K562 (cell line): Measurements from ENCODE around the gene ATXN1. TPM values are rescaled to one million over a fixed set of nuclear protein-coding genes. Genes with fewer than 3 reads are reported as not detected.

Source experiments
- ATAC-seq: fragments of 200-7000 bp; cut with Tn5 transposase; 3 replicates; pipeline ENCODE4 v1.9.1; 2020; ENCODE audit warnings: moderate library complexity
- BruUV-seq: library from RNA; stranded (reverse); fragments of 400-500 nt; replicated peaks from 2 replicates; lab custom pipeline; 2021; lab: Mats Ljungman, UMichigan
- CTCF ChIA-PET: fragments of 300-600 bp; formaldehyde crosslinking; extraction: SDS; loops from one replicate; lab custom pipeline; 2021; ENCODE audit warnings: low intra/inter-chr PET ratio; lab: Yijun Ruan, JAX
- POLR2A ChIA-PET: fragments of 300-600, 350-650 bp; sonication (Branson Sonifier 250); formaldehyde crosslinking; extraction: SDS; loops from one replicate; lab custom pipeline; 2021; ENCODE audit warnings: antibody characterized with exemption, inconsistent platforms; lab: Yijun Ruan, JAX
- DNase-seq, 4 experiments: peaks; one replicate each; pipeline versions ENCODE4 v3.0.0 to v3.0.0-alpha.2; 2011 to 2018; ENCODE audit warnings: low spot score in 3 of 4, mixed read lengths in 3 of 4; ENCODE audit errors: extremely low read depth in 1 of 4
- FAIRE-seq: peaks from 2 replicates; lab custom pipeline; 2011; peaks lifted over from hg19 to GRCh38; lab: Jason Lieb, UNC
- H2AFZ ChIP-seq: 2 replicates; pipeline ENCODE4 v1.6.0; 2011; ENCODE audit warnings: low read depth, low read length, control low read depth, inconsistent platforms
- H3K27ac ChIP-seq: fragments of 200-600 bp; 3 replicates; pipeline ENCODE4 v1.8.0; 2011; ENCODE audit warnings: low read depth, mild to moderate bottlenecking, control low read depth, inconsistent platforms, low read length, moderate library complexity, mixed read lengths; ENCODE audit errors: extremely low read depth
- H3K27me3 ChIP-seq, 2 experiments: fragments of 300-600 bp in 1 of 2; 2 replicates in 1 of 2; 3 replicates in 1 of 2; pipeline versions ENCODE4 v1.6.0 to v1.8.0; 2011; ENCODE audit warnings: inconsistent platforms in 2 of 2, low read length in 2 of 2, mild to moderate bottlenecking in 1 of 2, mixed read lengths in 1 of 2, moderate library complexity in 1 of 2; ENCODE audit not compliant: control insufficient read depth in 2 of 2, insufficient read depth in 2 of 2
- H3K36me3 ChIP-seq: fragments of 300-600 bp; 3 replicates; pipeline ENCODE4 v1.8.0; 2011; ENCODE audit warnings: mild to moderate bottlenecking, low read length, inconsistent platforms; ENCODE audit not compliant: control insufficient read depth, insufficient read depth
- H3K4me1 ChIP-seq, 2 experiments: fragments of 200-600 bp in 1 of 2; replicated peaks in 1 of 2; 2 replicates in 1 of 2; 3 replicates in 1 of 2; pipeline versions ENCODE4 v1.5.1 to v1.8.0; 2011; ENCODE audit warnings: inconsistent platforms in 2 of 2, low read length in 2 of 2, mild to moderate bottlenecking in 1 of 2, mixed read lengths in 1 of 2, moderate library complexity in 1 of 2; ENCODE audit not compliant: control insufficient read depth in 2 of 2, insufficient read depth in 2 of 2
- H3K4me2 ChIP-seq: 2 replicates; pipeline ENCODE4 v1.6.1; 2011; ENCODE audit warnings: low read length, control low read depth, inconsistent platforms, mixed read lengths; ENCODE audit not compliant: insufficient read depth
- H3K4me3 ChIP-seq: fragments of 200-600 bp; sonication (generic), shearing (Covaris generic); 2 replicates; pipeline ENCODE4 v1.5.1; 2016; ENCODE audit warnings: control low read depth, inconsistent platforms
- H3K79me2 ChIP-seq: fragments of 200-600 bp; 3 replicates; pipeline ENCODE4 v1.8.0; 2011; ENCODE audit warnings: low read length, inconsistent platforms; ENCODE audit not compliant: control insufficient read depth, insufficient read depth
- H3K9ac ChIP-seq, 2 experiments: 2 replicates each; pipeline versions ENCODE4 v1.6.0 to v1.6.1; 2011; ENCODE audit warnings: low read depth in 2 of 2, low read length in 2 of 2, control low read depth in 1 of 2, inconsistent platforms in 1 of 2, mild to moderate bottlenecking in 1 of 2, mixed read lengths in 1 of 2; ENCODE audit not compliant: insufficient read depth in 1 of 2
- H3K9me1 ChIP-seq: one replicate; pipeline ENCODE4 v1.6.0; 2011; ENCODE audit warnings: inconsistent platforms, mild to moderate bottlenecking, low read length, moderate library complexity; ENCODE audit not compliant: control insufficient read depth, insufficient read depth
- H3K9me3 ChIP-seq: replicated peaks from 2 replicates; pipeline ENCODE4 v1.5.1; 2011; ENCODE audit warnings: low read depth, low read length, inconsistent platforms; ENCODE audit not compliant: control insufficient read depth, insufficient read depth
- H4K20me1 ChIP-seq: replicated peaks from 2 replicates; pipeline ENCODE4 v1.6.1; 2011; ENCODE audit warnings: low read length, inconsistent platforms, mixed read lengths; ENCODE audit not compliant: control insufficient read depth, insufficient read depth
- CHD4 ChIP-seq: fragments of 200-600 bp; sonication (generic); IDR thresholded peaks from 3 replicates; pipeline ENCODE4 v1.6.1; 2012; ENCODE audit warnings: low read depth, mild to moderate bottlenecking, mixed read lengths, low read length, inconsistent platforms; ENCODE audit not compliant: insufficient read depth, insufficient replicate concordance, poor library complexity, severe bottlenecking
- HNRNPL ChIP-seq: fragments of 200-400 bp; formaldehyde crosslinking; IDR thresholded peaks from 2 replicates; pipeline ENCODE4 v1.6.1; 2017; ENCODE audit warnings: low read depth, mild to moderate bottlenecking, low read length
- HOMEZ ChIP-seq: fragments of 250-450 bp; sonication (Bioruptor Pico); IDR thresholded peaks from 2 replicates; pipeline ENCODE4 v1.4.0; 2020; ENCODE audit warnings: mild to moderate bottlenecking, moderate library complexity
- KAT8 ChIP-seq: fragments of 450-650 bp; IDR thresholded peaks from 2 replicates; pipeline ENCODE4 v1.6.1; 2016; ENCODE audit warnings: low read depth, mild to moderate bottlenecking
- KLF13 ChIP-seq: fragments of 450-650 bp; IDR thresholded peaks from 2 replicates; pipeline ENCODE4 v1.6.1; 2016; ENCODE audit warnings: missing genetic modification characterization, low read depth, mild to moderate bottlenecking, missing compliant biosample characterization, moderate library complexity, borderline replicate concordance
- LARP7 ChIP-seq: fragments of 450-650 bp; IDR thresholded peaks from 2 replicates; pipeline ENCODE4 v1.6.1; 2016
- MCM2 ChIP-seq: fragments of 450-650 bp; IDR thresholded peaks from 2 replicates; pipeline ENCODE4 v1.6.1; 2017; ENCODE audit warnings: low read depth, mild to moderate bottlenecking
- MYC ChIP-seq, 2 experiments: fragments of 250-450 bp in 1 of 2; sonication (Bioruptor Pico) in 1 of 2; IDR thresholded peaks; 2 replicates each; pipeline versions ENCODE4 v1.5.1 to v1.6.1; 2012 to 2021; ENCODE audit warnings: low read depth in 2 of 2, borderline replicate concordance in 1 of 2, improper control_type of control experiment in 1 of 2, low read length in 1 of 2, mild to moderate bottlenecking in 1 of 2, moderate library complexity in 1 of 2
- NFE2 ChIP-seq: IDR thresholded peaks from 2 replicates; pipeline ENCODE4 v1.6.1; 2014; ENCODE audit warnings: antibody characterized with exemption, low read depth
- THRB ChIP-seq: fragments of 450-650 bp; formaldehyde crosslinking; conservative IDR thresholded peaks from 2 replicates; pipeline ENCODE4 v1.4.0; 2022; ENCODE audit warnings: mild to moderate bottlenecking, missing genetic modification characterization
- ZEB2 ChIP-seq: fragments of 450-650 bp; IDR thresholded peaks from 2 replicates; pipeline ENCODE4 v1.6.1; 2016
- ZNF174 ChIP-seq: fragments of 250-450 bp; sonication (Bioruptor Pico); IDR thresholded peaks from 2 replicates; pipeline ENCODE4 v1.4.0; 2020; ENCODE audit warnings: mild to moderate bottlenecking
- ZNF224 ChIP-seq: sonication (generic); formaldehyde crosslinking; IDR thresholded peaks from 2 replicates; pipeline ENCODE4 v1.8.0; 2022; ENCODE audit warnings: mild to moderate bottlenecking, missing genetic modification reagents
- ZNF282 ChIP-seq: sonication (generic); formaldehyde crosslinking; IDR thresholded peaks from 2 replicates; pipeline ENCODE4 v1.8.1; 2023; ENCODE audit warnings: missing genetic modification reagents
- ZNF583 ChIP-seq: fragments of 250-450 bp; sonication (Bioruptor Pico); IDR thresholded peaks from 2 replicates; pipeline ENCODE4 v1.4.0; 2020
- ZNF655 ChIP-seq: fragments of 250-450 bp; sonication (Bioruptor Pico); IDR thresholded peaks from 2 replicates; pipeline ENCODE4 v1.5.0; 2021
- WGBS: fragments of 100-300 bp; shearing (Covaris generic); methylation state at CpG from one replicate; pipeline ENCODE4 v1.1.6; 2016; ENCODE audit warnings: low coverage, mixed read lengths; ENCODE audit not compliant: insufficient coverage; ENCODE audit errors: missing lambda C conversion rate; 5-methylcytosine and 5-hydroxymethylcytosine counted together
- in situ Hi-C: fragments of 300-500 bp; cut with MboI; formaldehyde crosslinking; loops from 4 replicates; pipeline ENCODE4 v1.15.0; 2018; ENCODE audit warnings: inconsistent platforms, mixed read lengths
- intact Hi-C: fragments of 100-400 bp; cut with micrococcal nuclease; formaldehyde crosslinking; loops from 2 replicates; pipeline ENCODE4 v1.14.2; 2022
- polyA plus RNA-seq, 8 experiments: library from polyadenylated mRNA; depleted of rRNA in 4 of 8; stranded (reverse) in 5 of 8; unstranded in 3 of 8; fragments of >200 nt; fragmentation: Nextera tagmentation in 2 of 8; fragmentation: Illumina TruSeq in 1 of 8; extraction: Ambion mirVana in 2 of 8; extraction: Trizol in 1 of 8; gene quantifications; 2 replicates each; pipeline versions ENCODE4 v1.2.1 to v1.2.3, GENCODE V29; 2011 to 2014; ENCODE audit warnings: inconsistent platforms in 1 of 8, missing spikeins in 1 of 8
- total RNA-seq, 7 experiments: library from RNA; depleted of rRNA in 6 of 7; stranded (reverse); fragments of >200 nt in 6 of 7; fragmentation: Illumina TruSeq in 2 of 7; extraction: Trizol in 2 of 7; gene quantifications; 2 replicates each; pipeline versions ENCODE4 v1.2.1 to v1.2.3, GENCODE V29; 2011 to 2021; ENCODE audit warnings: low replicate concordance in 1 of 7
- TF ChIP-seq, protein P1 (sequence below): fragments of 450-650 bp; IDR thresholded peaks from 2 replicates; pipeline ENCODE4 v1.6.1; 2017; ENCODE audit warnings: mild to moderate bottlenecking, moderate library complexity

ATXN1 gene
- total and polyA plus RNA-seq, 9 of the 15 experiments (the other 6 are each of a cell fraction or from before 2014, with no cell fraction given): under 0.01 to 1.2 (median 0.58) TPM

- H2AFZ ChIP-seq: no peak overlapping the region
- no TSS peak for BruUV-seq
- in situ Hi-C loops (no loop called here), intact Hi-C loops (loop anchor here (2.0 kb wide), 1 partner anchor 45 kb away; no protein-coding TSS in a partner anchor)
- H3K9me3 ChIP-seq: no peaks in the 10 kb centered on the region
- H3K36me3 ChIP-seq: no peaks in the 10 kb centered on the region
- no peaks in the 10 kb centered on the region for H3K9me1 ChIP-seq
- H3K4me2 ChIP-seq: no peak overlapping the region
- H3K27me3 ChIP-seq: no peaks in the 10 kb centered on the region; a peak in 1 of 5 replicates
- ATAC-seq: no peak
- H4K20me1 ChIP-seq: no peaks in the 10 kb centered on the region
- no peak for FAIRE-seq
- WGBS: 84% methylated on average over 11 of the region's 11 CpGs
- peaks cover 24 to 44% of the 10 kb centered on the region in 2 experiments for H3K4me1 ChIP-seq
- TF ChIP-seq ZNF583 (no peak), HOMEZ (no peak), ZNF224 (CRISPR knock-in tag) (no peak), THRB (no peak), KLF13 (no peak), LARP7 (no peak), CHD4 (no peak), ZEB2 (no peak), ZNF655 (CRISPR knock-in tag) (no peak), HNRNPL (no peak), ZNF174 (no peak), MCM2 (no peak), KAT8 (no peak), NFE2 (no peak), MYC (IDR thresholded peaks at IDR 0.05; ENCODE audit: low read depth, low read length) (no peak), MYC (CRISPR knock-in tag; IDR thresholded peaks at IDR 0.05; ENCODE audit: borderline replicate concordance, low read depth) (no peak), ZNF282 (no peak)
- TF ChIP-seq, protein P1, sequence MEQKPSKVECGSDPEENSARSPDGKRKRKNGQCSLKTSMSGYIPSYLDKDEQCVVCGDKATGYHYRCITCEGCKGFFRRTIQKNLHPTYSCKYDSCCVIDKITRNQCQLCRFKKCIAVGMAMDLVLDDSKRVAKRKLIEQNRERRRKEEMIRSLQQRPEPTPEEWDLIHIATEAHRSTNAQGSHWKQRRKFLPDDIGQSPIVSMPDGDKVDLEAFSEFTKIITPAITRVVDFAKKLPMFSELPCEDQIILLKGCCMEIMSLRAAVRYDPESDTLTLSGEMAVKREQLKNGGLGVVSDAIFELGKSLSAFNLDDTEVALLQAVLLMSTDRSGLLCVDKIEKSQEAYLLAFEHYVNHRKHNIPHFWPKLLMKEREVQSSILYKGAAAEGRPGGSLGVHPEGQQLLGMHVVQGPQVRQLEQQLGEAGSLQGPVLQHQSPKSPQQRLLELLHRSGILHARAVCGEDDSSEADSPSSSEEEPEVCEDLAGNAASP: no peak
- no peak overlapping the region for H3K4me3 ChIP-seq
- no peak overlapping the region for H3K27ac ChIP-seq
- no peak for DNase-seq
- H3K79me2 ChIP-seq: no peaks in the 10 kb centered on the region
- ChIA-PET POLR2A (interaction anchor here (0.7 to 2.5 kb wide), 6 partner anchors 9 to 56 kb away, joined by 3 to 15 read pairs (median 4); no protein-coding TSS in a partner anchor), CTCF (no interaction called here)
- H3K9ac ChIP-seq: peak overlapping the region in 1 of 2 experiments; percentile 8; a peak in 1 of 4 replicates
Observed at GRCh38 chr6:16321826-16322225, 439.4 kb downstream of the ATXN1 start.
